HG02588 (cell line): ENCODE results near the gene HRH1.
"Not testable (repeated sequence)": the region's sequence is repeated elsewhere in the genome, so short reads cannot be mapped to it uniquely, and the experiment has no call there.

Experiments
- ATAC-seq: cut with Tn5 transposase; IDR thresholded peaks from one replicate; pipeline ENCODE4 v1.9.1; 2021; ENCODE audit warnings: mild to moderate bottlenecking, moderate library complexity; ENCODE audit not compliant: unreplicated experiment

Gene HRH1

DNA sequence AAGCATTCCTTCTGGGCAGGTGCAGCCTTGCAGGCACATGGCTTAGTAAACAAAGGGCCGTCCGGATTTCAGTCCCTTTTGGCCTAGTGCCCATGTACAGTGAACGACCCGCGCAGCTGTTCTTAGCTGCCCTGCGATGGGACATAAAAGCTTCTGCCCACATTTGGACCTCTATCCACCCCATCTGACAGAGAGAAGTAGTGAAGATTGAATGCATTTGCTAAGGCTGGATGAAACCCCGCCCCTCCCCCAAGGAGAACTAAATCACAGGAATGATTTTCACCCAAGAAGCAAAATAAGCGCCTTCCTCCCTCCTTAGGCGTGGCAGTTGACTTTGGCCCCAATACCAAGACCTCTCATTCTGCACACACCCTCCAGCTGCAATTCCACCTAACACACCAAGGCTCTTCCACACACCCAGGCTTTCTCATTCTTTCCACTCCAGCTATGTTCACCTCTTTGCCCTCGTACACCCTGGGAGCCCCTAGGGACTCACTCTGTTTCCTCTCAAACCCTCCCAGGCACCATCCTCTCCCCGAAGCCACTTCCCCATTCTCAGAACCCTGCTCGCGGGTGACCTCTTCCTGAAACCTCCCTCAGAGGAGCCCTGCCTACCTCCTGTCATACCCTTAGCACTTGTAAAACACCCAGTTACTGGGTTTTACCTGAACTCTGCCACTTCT lies 14.1 kb upstream of the HRH1 start:
- peak; percentile 97 for ATAC-seq

DNA sequence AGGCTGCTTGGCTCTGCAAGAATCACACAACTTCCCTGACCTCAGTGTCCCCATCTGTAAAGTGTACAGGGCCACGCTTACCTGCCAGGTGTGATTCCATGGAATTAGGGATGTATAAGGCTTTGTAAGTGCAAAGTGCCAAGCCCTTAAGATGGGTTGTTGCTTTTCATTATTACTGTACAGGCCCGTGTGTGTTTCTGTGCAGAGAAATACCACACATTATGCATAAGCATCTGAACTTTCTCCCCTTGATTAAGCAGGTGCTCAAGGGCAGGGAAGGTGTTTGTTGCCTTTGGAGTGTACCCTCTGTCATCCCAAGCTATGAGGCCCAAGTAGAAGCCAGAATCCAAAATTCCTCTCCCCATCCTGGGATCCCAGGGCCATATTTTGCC lies 13.6 kb upstream of the HRH1 start:
- peak; percentile 23 for ATAC-seq

DNA sequence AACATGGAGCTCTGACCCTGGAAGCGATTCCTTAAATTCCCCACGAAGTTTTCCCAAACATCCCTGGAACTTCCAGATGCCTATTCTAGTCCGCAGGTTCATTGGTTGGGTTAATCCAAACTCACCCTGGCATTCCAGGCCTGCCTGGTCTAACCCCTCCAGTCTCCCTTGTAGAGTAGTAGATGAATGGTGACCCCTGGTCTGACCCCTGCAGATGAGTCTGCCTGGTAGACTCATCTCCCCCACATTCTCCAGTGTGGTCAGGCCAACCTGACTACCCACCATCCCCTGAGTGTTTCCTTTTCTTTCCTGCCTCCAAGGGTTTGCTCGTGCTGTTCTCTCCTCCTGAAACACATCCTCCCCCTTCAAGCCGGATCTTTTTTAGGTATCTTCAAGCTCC lies 10.8 kb upstream of the HRH1 start:
- no peak for ATAC-seq

DNA sequence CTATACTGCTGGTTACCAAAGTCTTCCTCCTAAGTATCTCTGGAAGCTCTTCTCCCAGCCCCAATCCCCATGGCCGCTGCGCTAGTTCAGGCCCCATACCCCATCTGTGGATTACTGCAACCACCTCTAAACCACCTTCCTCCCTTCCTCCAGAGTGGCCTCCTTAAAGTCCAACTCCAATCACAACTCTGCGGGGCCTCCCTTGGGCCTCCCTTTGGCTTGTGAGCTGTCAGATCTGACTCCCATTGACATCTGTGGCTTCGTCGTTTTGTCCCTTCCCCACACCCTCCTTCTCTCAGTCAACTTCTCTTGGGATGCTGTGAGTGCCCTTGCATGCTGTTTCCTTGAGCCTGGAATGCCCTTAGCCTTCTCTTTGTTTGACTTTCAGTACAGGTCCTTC lies 9.3 kb upstream of the HRH1 start:
- ATAC-seq: no peak

DNA sequence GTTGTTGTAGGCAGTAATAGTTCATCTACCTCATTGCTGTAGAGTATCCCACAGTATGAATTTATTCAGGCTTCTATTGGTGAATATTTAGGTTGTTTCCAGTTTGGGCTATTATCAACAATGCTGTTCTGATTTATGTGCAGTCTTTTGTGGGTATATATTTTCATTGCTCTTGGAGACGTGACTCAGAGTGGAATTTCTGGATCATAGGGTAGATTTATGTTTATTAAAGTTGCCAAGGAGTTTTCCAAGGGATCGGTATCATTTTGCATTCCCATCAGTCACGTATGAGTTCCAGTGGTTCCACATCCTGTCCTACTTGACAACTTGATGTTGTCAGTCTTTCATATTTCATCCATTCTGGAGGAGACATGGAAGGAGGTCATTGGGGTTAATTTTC lies 8.4 kb upstream of the HRH1 start:
- ATAC-seq: no peak

DNA sequence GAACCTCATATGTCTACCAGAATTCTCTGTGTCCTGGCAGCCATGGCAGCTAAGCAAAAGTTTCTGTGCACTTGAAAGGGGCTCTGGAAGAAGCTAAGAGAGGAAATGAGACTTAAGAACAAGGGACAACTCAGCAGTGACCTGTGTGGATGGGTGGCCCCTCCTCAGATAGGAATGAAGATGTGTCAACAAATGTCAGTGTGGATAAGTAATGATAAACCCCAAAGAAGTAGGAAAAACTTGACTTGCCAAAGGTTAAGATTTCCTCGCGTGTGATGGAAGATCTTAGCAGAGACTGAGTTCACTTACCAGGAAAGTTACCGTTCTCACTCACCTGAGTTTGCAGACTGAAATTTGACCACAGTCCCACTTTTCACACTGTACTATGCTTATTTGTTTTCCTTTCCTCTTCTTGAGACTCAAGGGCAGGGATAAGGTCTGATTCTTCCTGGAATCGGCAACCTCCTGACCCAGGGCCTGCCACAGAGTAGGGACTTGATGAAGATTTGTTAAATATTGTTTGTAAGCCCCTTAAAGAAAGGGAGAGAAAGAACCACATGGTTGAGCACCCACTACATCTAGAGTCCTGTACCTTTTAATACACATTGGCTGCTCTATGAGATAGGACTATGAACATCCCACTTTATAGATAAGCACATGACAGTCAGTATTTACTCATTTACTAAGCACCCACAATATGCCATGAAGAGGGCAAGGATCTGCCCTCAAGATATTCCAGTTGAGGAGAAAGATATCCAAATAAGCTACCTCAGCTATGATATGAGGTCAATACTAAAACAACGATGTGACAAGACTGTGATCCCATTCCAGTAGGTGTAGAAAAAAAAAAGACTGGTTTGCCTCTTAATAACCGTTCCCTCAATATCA lies 7.3 kb upstream of the HRH1 start:
- ATAC-seq: no peak

DNA sequence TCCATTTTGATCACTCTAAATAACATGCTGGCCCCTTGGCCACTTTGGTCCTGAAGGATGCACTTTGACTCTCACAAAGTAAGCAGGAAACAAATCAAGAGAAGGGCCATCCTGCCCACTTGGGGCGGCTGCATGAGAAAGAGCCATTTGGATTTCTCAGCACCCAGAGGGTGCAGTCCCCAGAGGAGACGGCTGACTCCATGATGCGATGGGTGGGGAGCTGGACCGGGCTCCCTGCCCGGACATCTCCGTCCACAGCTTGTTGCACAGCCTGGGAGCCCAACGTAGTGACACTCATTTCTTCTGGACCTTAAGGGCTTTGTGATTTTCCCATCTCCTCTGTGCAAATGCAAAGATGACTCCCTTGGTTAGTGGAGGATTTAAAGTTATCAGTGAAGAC lies 4.0 kb upstream of the HRH1 start:
- ATAC-seq: no peak

DNA sequence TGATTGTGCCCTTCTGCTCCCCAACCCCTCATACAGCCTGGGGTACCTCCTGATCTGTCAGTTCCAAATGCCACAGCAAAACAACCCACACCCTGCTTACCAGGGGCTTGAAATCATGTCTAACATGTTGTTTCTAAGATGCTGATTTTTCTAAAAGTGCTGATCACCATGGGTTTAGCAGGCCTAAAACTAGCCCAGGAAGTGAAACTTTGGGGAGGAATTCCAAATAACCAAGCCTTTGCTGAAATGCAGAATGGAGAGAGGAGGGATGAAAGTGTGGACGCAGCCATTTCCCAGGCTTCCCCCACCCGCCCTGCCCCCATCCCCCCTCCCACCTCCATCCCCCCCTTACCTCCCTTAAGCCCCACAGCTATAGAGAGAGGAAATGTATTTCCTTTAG lies 2.0 kb upstream of the HRH1 start:
- no peak for ATAC-seq

DNA sequence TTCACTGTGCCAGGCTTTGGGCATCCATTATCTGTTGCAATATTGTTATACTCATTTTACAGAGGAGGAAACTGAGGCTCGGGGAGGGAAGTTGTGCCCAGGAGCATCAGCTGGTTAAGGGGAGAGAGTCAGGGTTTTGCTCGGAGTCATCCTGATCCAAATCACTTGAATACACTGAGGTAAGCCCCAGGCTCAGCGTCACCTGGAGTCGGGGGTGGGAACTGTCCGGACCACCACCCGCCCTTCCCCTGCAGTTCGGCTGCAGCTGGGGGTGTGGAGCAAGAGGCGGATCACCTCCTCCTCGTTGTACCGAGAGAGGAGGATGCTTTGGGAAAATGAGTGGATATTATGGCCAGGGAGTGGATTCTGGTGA lies 646 bp downstream of the HRH1 start:
- no peak for ATAC-seq

DNA sequence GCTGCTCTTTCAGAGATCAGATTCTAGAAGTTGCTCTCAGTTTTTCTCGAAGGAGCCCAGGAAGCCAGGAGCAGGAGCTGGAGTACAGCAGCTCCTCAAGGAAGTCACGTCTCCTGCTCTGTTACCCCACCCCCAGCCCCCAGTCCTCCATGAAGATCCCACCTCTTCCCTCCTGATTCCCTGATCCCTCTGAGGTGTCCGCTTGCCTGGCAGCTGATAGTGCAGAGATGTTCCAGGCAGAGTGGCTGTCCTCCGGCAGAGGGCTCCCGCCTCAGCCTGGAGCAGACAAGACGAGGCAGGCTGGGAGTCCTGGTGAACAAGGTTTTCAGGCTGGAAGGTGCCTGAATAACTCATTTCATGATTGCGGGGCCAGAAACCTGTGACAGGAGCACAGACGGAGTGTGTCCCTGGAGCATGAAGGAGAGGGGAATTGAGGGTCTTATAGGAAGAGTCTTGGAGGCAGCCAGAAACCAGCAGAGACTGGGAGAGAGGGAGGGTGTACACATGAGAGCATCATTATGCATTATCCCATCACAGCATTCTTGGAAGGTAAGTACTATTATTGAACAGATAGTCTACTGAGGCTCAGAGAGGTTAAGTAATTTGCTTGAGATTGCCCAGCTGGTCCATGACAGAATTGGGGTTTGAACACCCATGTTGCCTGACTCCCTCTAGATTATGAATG lies 1.2 kb downstream of the HRH1 start:
- ATAC-seq: no peak

DNA sequence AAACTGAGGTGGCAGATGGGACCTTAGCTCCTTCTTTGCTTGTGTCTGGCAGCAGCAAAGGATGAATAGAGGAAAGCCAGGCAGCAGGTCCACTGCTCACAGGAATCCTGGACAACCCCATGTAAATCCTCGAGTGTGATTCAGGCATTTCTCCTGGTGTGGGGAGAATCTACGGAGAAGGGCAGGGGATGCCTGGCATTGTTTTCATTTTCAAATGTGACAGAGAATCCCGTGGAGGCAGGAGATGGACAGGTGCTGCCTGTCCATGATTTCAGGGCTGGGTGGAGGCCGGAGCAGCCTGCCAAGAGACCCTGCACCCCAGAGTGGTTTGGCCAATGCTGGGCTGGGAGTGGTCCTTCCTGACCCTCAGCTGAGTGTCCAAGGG lies 1.7 kb downstream of the HRH1 start:
- no peak for ATAC-seq

DNA sequence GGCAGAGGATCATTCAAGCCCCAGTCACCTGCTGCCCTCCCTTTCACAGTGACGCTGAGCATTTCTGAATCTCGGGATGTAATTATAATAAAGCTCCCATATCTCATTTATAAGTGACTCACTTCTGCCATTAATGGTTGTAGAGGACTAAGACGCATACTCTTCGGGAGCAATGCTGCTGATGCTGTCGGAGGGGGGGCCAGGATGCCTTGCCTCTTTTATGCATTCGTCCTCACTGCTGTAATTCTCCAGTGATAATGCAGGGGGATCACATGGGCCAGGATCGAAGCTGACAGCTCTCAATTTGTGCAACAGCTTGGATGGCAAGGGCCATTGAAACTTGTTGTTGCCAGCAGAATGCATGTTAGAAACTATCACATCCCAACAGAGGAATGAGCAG lies 3.1 kb downstream of the HRH1 start:
- ATAC-seq: no peak

DNA sequence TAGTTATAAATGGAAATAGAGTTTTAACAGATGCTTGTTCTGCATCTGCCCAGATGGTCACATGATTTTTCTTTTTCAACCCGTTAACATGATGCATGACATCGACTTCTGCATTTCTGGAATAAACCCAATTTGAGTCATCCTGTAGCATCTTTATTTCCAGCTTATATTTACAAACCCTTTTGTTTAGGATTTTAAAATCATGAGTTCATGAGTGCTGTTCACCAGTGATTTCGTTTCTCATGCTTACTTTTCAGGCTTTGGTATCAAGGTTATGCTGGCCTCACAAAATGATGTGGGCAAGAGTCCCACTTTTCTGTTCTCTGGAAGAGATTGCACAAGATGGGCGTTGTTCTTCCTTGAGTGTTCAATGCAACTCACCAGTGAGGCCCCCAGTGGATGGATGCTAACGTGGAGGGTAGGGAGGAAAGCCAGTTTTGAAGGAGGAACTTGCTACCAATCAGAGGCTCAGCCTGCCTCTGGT lies 5.2 kb downstream of the HRH1 start:
- ATAC-seq: no peak

DNA sequence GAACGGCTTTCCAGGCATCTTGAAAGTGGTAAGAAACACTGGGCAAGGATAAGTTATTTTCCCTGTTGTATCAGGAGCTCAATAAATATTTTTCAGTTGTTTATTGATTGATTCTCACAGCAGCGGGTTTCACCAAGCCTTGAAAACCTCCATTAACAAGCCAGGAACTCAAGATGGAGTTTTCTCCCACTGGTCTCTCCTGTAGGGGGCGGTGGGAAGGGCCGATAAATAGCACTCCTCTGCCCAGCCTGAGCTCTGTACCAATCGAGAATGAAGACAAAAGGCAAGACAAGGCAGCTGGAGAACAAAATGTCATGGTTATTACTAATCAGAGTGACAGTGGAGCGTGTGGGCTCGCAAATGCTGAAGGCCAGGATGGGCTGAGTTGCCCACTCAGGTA lies 7.4 kb downstream of the HRH1 start:
- ATAC-seq: no peak

DNA sequence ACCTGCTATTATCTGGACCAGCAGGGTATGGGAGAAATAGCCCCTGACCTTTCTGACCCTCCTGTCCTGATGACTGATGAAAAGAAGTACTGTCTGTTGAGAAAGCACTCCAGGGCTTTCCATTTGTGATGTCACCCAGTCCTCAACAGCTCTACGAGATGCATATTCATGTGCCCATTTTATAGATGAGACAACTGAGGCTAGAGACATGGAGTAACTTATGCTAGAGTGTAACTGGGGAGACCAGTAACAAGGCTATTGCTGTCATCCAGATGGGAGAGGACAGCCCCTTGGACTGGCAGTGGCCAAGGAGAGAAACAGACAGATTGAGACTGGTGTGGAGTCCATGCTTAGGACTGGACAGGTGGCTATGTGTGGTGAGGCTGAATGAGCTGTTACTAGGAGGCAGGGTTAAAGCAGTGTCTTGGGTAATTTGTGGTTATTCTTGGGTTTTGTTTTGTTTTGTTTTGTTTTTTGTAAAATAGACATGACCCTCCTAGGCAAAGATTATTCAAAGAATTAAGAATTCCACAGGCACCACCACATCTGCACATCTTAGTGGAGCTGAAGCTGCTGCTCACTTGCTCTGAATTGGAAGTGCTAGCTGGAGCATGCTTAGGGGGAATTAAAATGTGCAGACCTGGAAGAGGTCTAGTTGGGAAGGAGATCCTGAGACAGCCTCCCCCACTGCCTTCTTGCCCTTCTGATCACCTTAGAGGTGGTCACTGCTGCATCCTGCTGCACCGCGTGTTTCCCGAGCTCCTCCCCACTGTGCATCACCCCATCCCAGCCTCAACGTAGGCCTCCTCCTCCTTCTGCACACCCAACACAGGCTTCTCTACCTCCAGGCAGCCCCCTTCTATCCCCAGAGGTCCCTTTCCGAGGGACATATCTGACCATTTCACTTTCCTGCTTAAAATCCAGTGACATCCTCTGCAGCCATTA lies 8.4 kb downstream of the HRH1 start:
- no peak for ATAC-seq

DNA sequence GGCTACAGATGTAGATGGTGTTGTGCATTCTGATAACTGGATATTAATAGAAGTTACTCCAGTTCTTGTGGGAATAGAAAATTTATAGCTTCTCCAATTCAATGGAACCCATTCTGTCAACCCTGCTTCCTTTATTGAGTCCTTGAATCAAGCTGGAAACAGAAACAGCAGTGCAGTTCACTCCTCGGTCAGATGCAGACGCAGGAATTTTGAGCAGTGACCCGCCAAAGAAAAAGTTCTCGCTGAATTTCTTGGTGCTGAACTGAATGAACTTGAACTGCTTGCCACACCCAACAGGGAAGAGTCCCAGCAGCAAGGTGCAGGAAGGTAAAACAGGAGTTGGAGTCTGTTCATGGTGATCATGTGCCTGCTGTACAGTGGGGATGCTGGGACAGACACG lies 10.3 kb downstream of the HRH1 start:
- no peak for ATAC-seq

DNA sequence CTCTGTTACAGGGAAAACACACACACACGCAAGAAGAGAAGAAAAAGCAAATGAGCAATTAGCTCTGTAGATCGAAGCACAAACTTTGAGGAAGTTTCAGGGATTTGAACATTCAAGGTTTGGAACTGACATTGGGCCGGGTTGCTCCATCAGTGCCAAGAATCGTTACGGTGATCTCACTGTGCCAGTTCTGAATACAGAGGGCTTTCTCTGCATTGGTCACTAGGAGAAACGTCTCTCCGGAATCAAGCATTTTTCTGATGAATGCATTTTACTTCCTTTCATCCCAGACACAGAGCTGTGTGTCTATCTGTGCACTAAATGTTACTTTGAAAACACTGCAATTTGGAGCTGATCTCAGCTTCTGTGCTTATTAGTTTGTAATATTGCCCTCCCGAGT lies 11.2 kb downstream of the HRH1 start:
- ATAC-seq: no peak

DNA sequence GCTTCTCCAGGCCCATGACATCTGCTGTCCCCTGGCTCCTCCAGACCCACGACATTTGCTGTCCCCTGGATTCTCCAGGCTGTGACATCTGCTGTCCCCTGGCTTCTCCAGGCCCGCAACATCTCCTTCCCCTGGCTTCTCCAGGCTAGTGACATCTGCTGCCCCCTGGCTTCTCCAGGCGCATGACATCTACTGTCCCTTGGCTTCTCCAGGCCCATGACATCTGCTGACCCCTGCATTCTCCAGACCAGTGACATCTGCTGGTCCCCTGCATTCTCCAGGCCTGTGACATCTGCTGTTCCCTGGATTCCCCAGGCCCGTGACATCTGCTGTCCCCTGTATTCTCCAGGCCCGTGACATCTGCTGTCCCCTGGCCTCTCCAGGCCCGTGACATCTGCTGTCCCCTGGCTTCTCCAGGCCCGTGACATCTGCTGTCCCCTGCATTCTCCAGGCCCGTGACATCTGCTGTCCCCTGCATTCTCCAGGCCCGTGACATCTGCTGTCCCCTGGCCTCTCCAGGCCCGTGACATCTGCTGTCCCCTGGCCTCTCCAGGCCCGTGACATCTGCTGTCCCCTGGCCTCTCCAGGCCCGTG lies 12.6 kb downstream of the HRH1 start:
- not testable (repeated sequence) for ATAC-seq

DNA sequence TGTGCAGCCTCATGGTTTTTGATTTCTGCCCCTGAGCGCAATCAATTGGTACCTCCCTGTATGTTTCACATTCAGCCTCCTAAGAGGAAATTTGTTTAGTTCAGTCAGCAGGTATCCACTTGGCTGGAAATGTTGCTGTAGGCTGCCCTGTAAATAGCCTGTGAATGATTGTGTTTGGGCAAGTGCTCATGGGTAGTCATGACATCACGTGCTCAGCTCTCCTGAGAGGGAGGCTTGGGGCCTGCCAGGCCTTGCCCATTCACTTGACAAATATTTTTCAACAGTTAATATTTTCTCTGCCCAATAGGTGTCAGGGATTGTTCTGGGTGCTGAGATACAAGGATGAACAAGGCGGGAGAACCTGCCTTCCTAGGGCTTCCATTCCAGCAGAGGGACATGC lies 13.3 kb downstream of the HRH1 start:
- no peak for ATAC-seq

DNA sequence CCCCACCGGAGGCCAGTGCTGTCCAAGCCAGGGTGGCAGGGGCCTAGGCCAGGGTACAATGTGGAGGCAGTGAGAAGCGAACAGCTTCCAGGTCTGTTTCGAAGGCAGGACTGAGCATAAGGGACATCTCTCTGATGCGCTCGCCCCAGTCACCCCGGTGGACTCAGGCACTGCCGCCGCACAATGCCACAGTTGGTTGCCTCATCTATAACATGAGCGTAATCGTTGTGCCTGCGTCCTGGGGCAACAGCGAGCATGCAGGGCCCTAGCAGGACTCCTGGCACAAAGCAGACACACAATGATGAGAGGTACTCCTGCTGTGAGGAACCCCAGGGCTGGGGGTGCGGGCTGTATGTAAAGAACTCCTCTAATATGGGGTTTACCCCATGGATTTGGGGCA lies 14.1 kb downstream of the HRH1 start:
- no peak for ATAC-seq
